SHP77 treated with DMSO at 0.1 percent for 48 hours (cell line): ENCODE results near the gene XPO4.
"Not testable (repeated sequence)": the region's sequence is repeated elsewhere in the genome, so short reads cannot be mapped to it uniquely, and the experiment has no call there.

Experiments
- DNase-seq: peaks from one replicate; lab custom pipeline; 2025; lab: John Stamatoyannopoulos, UW

Gene XPO4

GRCh38 chr13:20890540-20890939 lies 12.0 kb downstream of the XPO4 start:
- not testable (repeated sequence) for DNase-seq

DNA sequence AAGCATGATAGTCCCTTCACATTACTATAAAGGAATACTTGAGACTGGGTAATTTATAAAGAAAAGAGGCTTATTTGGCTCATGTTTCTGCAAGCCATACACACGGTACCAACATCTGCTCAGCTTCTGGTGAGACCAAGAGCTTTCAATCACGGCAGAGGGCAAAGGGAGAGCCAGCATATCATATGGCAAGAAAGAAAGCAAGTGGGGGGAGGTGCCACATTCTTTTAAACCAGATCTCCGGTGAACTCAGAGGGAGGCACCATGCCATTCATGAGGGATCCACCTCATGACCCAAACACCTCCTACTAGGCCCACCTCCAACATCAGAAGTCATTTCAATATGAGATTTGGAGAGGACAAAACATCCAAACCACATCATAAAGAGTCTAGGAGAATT lies 20.3 kb downstream of the XPO4 start:
- DNase-seq, result no peak

DNA sequence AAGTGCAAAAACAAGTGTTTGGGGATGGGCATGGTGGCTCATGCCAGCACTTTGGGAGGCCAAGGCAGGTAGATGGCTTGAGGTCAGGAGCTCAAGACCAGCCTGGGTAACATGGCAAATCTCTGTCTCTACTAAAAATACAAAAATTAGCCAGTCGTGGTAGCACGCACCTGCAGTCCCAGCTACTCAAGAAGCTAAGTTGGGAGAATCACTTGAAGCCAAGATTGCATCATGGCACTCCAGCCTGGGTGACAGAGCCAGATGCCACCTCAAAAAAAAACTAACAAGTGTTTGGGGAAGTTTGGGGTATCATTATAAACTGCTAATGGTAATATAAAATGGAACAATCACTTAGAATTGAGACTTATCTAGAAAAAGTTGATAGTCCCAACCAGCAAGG lies 24.6 kb downstream of the XPO4 start:
- DNase-seq, result no peak

DNA sequence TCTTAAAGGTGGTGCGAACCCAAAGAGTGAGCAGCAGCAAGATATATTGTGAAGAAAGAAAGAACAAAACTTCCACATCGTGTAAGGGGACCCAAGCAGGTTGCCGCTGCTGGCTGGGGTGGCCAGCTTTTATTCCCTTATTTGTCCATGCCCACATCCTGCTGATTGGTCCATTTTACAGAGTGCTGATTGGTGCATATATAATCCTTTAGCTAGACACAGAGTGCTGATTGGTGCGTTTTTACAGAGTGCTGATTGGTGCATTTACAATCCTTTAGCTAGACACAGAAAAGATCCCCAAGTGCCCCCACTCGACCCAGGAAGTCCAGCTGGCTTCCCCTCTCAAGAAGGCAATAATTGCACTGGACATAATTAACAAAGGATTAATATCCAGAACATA lies 25.7 kb downstream of the XPO4 start:
- not testable (repeated sequence) for DNase-seq

- not testable (repeated sequence) for DNase-seq
Observed at GRCh38 chr13:20874439-20874838, 28.1 kb downstream of the XPO4 start.

DNA sequence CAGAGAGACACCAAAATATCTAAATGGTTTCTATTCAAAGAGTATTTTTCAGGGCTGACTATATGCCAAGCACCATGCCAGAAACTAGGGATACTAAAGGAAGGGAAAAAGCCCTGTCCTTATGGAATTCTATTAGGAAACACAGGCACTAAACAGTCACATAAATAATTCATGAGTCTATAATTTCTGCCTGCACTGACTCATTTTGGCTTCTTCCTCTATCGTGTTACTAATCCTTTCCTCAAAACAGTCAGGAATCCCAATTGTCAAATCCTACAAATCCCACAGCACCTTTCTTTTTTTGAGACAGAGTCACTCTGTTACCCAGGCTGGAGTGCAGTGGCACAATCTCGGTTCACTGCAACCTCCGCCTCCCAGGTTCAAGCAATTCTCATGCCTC lies 29.2 kb downstream of the XPO4 start:
- DNase-seq, result no peak

GRCh38 chr13:20870829-20871228 lies 31.7 kb downstream of the XPO4 start:
- no peak for DNase-seq

- no peak for DNase-seq
Observed at GRCh38 chr13:20869540-20869939, 33.0 kb downstream of the XPO4 start.

GRCh38 chr13:20867408-20867807 lies 35.1 kb downstream of the XPO4 start:
- no peak for DNase-seq

DNA sequence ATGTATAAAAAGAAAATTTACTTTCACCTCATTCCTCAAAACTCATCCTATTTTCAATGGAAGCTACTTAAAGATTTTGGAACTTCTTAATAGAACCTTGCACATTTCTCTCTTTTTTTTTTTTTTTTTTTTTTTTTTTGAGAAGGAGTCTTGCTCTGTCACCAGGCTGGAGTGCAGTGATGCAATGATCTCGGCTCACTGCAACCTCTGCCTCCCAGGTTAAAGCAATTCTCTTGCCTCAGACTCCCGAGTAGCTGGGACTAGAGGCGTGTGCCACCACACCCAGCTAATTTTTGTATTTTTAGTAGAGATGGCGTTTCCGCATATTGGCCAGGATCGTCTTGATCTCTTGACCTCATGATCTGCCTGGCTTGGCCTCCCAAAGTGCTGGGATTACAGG lies 40.9 kb downstream of the XPO4 start:
- DNase-seq, result not testable (repeated sequence)

DNA sequence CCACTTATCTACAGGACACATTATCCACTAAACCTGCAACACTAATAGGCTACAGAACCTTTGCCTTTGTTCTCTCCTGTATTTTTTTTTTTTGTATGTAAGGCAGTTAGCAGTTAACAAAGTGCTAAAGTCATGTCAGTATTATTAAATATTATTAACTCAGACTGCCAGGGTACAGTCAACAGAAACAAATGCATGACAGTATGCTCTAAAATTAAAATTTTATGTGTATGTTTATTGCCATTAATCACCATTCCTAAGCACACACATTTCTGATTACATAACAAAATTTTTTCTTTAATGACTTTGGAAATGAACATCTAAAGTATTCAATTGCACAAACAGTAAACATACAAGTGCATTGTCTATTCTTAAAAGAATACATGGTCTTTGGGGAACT lies 41.7 kb downstream of the XPO4 start:
- DNase-seq, result no peak

GRCh38 chr13:20856650-20857049 lies 45.9 kb downstream of the XPO4 start:
- no peak for DNase-seq

DNA sequence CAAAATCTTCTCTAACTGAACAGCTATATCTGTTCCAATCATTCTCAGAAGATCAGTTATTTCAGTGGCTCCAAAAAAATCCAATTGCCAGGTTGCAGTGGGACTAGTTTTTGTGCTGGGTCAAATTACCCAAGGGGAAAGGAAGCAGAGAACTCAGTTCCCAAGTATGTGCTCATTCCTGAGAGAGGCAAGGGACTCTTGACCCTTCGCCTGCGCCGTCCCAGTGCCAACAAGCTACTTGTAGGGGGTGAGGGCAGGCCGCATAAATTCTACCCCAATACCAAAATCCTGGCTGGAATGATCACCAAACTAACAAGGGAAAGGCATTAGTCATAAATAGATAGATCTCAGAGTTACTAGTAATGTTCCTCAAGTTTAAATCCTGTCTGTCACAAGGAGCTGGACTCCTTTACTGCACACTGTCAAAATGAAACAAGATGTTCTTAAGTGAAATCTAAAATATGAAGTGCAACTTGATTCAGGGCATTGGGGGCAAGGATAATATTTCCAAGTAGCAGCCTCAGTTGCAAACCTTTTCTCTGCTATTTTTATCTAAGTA lies 50.6 kb downstream of the XPO4 start:
- DNase-seq, result no peak

- peak; percentile 61 for DNase-seq
Observed at GRCh38 chr13:20848944-20849343, 53.6 kb downstream of the XPO4 start.

DNA sequence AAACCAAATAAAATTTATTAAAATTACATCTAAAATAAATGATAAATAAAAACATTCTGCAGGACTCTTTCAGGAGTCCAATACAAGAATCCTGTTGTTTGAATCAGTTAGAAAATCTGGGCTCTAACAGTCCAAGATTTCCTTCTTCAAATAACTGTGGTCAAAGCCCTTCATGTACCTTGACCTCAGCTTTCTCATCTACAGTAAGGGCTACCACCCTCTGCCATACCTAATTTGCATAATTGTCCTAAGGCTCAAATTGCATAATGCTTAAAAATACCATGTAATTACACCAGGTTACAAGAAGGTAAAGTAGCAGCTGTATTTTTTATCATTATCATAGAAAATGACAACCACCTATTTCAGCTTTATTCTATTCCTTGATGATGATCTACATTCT lies 54.3 kb downstream of the XPO4 start:
- no peak for DNase-seq

DNA sequence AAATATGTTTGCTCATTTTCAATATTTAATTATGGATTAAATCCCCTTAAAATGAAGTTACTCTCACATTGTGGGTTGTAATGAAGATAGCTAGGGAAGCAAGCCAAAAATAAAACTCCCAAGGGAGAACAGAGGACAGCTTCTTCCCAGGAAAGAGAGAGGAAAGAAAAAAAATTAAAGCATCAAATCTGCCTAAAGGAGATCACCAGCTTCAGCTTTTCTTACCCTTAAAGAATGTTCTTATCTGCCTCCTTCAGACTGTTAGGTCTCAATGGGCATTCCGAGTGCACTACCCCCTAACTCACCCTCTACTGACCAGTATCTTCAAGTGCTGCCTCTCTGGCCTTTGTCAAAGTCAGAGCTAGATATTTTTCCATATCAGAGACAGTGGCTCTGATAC lies 55.2 kb downstream of the XPO4 start:
- DNase-seq, result no peak

- peak; percentile 27 for DNase-seq
Observed at GRCh38 chr13:20843166-20843565, 59.4 kb downstream of the XPO4 start.

DNA sequence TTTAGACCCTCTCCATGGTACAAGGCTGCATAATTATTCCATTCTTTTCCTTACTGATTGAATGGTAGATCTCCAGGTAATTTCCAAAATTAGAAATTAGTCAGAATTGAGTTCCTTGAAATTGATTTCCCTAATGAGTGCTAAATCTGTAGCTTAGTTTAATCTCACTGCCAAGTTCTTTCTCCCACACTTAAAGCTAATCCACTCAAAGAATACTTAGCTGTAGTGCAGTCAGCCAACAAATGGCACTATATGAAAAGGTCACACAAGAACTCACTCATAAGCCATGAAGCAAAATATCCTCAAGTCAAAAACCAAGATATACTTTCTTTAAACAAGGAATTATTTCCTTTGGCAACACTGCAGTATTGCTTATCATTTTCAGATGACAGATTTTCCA lies 62.0 kb downstream of the XPO4 start:
- DNase-seq, result no peak

DNA sequence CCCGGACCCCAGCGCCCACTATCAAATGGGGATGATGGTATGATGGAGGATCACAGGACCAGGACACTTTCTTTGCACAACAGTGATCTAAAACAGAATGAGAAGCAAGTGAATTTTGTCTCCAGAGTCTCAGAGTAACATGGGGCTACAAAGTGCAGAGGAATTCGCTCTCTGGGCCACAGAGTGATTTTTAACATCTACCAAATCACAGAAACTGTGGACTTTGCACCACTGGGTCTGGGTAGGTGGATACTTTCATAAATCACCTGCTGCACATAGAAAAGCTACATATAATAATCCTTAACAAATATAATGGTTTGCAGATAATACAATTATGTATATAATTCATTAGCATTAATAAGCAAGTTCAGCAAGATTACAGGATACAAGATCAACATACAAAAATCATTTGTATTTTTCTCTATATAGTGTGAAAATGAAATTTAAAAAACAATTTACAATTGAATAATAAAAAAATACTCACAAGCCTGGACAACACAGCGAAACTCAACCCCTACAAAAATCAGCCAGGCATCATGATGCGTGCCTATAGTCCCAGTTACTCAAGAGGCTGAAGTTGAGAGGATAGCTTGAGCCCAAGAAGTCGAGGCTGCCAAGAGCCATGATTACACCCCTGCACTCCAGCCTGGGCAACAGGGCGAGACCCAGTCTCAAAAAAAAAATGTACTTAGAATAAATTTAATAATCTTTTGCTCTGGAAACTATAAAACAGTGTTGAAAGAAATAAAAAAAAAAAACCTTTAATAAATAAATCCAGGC lies 68.5 kb downstream of the XPO4 start:
- no peak for DNase-seq

- no peak for DNase-seq
Observed at GRCh38 chr13:20832861-20833260, 69.7 kb downstream of the XPO4 start.

DNA sequence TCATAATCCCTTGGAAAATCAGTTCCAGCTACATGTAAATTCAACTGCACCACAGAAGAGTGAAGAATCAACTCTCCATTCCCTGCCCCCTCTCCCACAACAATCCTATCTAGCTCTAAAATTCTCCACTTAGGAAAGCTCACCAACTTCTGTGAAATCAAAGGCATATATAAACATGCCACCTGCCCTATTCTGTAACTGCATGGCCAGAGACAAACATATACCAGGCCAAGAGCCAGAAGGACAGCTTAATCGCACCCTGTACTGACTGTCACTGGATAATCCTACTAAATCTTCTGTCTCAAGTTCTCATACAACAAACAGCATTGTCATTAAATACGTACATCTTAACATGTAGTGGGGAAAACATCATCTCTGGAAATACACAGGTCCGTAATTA lies 70.6 kb downstream of the XPO4 start:
- peak; percentile 30 for DNase-seq

- no peak for DNase-seq
Observed at GRCh38 chr13:20831254-20831653, 71.3 kb downstream of the XPO4 start.

GRCh38 chr13:20828539-20829364 lies 73.8 kb downstream of the XPO4 start:
- DNase-seq, result no peak
